Common myeloid progenitor, CD34-positive (primary cell): Measurements from ENCODE around the gene VARS1.

Source experiments
- CTCF ChIA-PET: fragments of 350-600 bp; sonication (Branson Sonifier 250); formaldehyde crosslinking; loops from one replicate; lab custom pipeline; 2021; ENCODE audit warnings: antibody characterized with exemption; lab: Charles Lee
- POLR2A ChIA-PET: fragments of 350-600 bp; sonication (Branson Sonifier 250); formaldehyde crosslinking; loops from one replicate; lab custom pipeline; 2021; ENCODE audit warnings: antibody characterized with exemption; lab: Charles Lee
- DNase-seq, 3 donors: peaks; one replicate each; pipeline versions ENCODE4 v3.0.0 to v3.0.0-alpha.2; 2013
- H3K27ac ChIP-seq, 2 experiments: 1 replicate in 1 of 2; 2 replicates in 1 of 2; pipeline ENCODE4 v1.7.0; 2013; ENCODE audit warnings: inconsistent platforms in 2 of 2, low read length in 2 of 2, mild to moderate bottlenecking in 2 of 2, low read depth in 1 of 2, moderate library complexity in 1 of 2; ENCODE audit not compliant: severe bottlenecking in 2 of 2, insufficient read depth in 1 of 2, poor library complexity in 1 of 2
- H3K27me3 ChIP-seq, 5 experiments: replicated peaks in 2 of 5; 1 replicate in 3 of 5; 2 replicates in 2 of 5; pipeline versions ENCODE4 v1.6.1 to v1.7.0; 2013; ENCODE audit warnings: low read length in 4 of 5, mild to moderate bottlenecking in 2 of 5, moderate library complexity in 2 of 5, inconsistent platforms in 1 of 5; ENCODE audit not compliant: insufficient read depth in 5 of 5, control insufficient read depth in 4 of 5
- H3K36me3 ChIP-seq, 4 experiments: 1 replicate in 2 of 4; 2 replicates in 2 of 4; pipeline versions ENCODE4 v1.6.1 to v1.7.0; 2013; ENCODE audit warnings: low read length in 3 of 4, control low read depth in 1 of 4, mild to moderate bottlenecking in 1 of 4; ENCODE audit not compliant: control insufficient read depth in 4 of 4, insufficient read depth in 4 of 4
- H3K4me1 ChIP-seq, 4 experiments: 1 replicate in 3 of 4; 2 replicates in 1 of 4; pipeline versions ENCODE4 v1.6.1 to v1.7.1; 2013; ENCODE audit warnings: low read length in 3 of 4, mild to moderate bottlenecking in 3 of 4, control low read depth in 1 of 4, inconsistent platforms in 1 of 4, moderate library complexity in 1 of 4; ENCODE audit not compliant: control insufficient read depth in 4 of 4, insufficient read depth in 4 of 4; ENCODE audit errors: control extremely low read depth in 1 of 4
- H3K4me3 ChIP-seq, 7 experiments: 1 replicate in 4 of 7; 2 replicates in 3 of 7; pipeline versions ENCODE4 v1.5.1 to v1.7.0; 2013; ENCODE audit warnings: mild to moderate bottlenecking in 7 of 7, low read length in 6 of 7, moderate library complexity in 6 of 7, inconsistent platforms in 2 of 7, low read depth in 2 of 7, control low read depth in 1 of 7; ENCODE audit not compliant: insufficient read depth in 4 of 7, control insufficient read depth in 1 of 7; ENCODE audit errors: extremely low read depth in 1 of 7
- H3K9me3 ChIP-seq, 5 experiments: 1 replicate in 4 of 5; 2 replicates in 1 of 5; pipeline versions ENCODE4 v1.6.1 to v1.7.1; 2013; ENCODE audit warnings: low read length in 4 of 5, mild to moderate bottlenecking in 2 of 5, inconsistent platforms in 1 of 5, low read depth in 1 of 5, moderate library complexity in 1 of 5; ENCODE audit not compliant: control insufficient read depth in 4 of 5, insufficient read depth in 2 of 5; ENCODE audit errors: control extremely low read depth in 1 of 5
- WGBS: methylation state at CpG from one replicate; pipeline ENCODE4 v1.1.5; 2013; ENCODE audit not compliant: insufficient coverage; 5-methylcytosine and 5-hydroxymethylcytosine counted together

The VARS1 gene

GRCh38 chr6:31767096-31767645, 28.4 kb downstream of the VARS1 start:
- H3K9me3 ChIP-seq = no peaks in the 10 kb centered on the region
- no peak overlapping the region for H3K27ac ChIP-seq
- no peak for DNase-seq
- H3K27me3 ChIP-seq = no peaks in the 10 kb centered on the region
- WGBS = 92% methylated on average over 5 of the region's 6 CpGs
- H3K4me1 ChIP-seq = peaks cover 2 to 15% (median 10%) of the 10 kb centered on the region in 4 experiments
- ChIA-PET CTCF (interaction anchor here (1.2 to 13.2 kb wide), 2 partner anchors 15 to 35 kb away, joined by 3 to 268 read pairs; partner anchors contain the start of genes CLIC1, DDAH2, MPIG6B and MSH5), POLR2A (no interaction called here)
- no peak overlapping the region for H3K4me3 ChIP-seq
- H3K36me3 ChIP-seq = peaks cover 0 to 24% (median 18%) of the 10 kb centered on the region in 4 experiments

GRCh38 chr6:31765910-31766794, 29.4 kb downstream of the VARS1 start:
- peaks cover 2 to 12% (median 9%) of the 10 kb centered on the region in 4 experiments for H3K4me1 ChIP-seq
- ChIA-PET CTCF (interaction anchor here (1.2 to 13.2 kb wide), 4 partner anchors 14 to 54 kb away, joined by 3 to 268 read pairs (median 4); partner anchors contain the start of genes CLIC1, DDAH2, MPIG6B and MSH5), POLR2A (no interaction called here)
- 87% methylated on average over 31 of the region's 42 CpGs for WGBS
- no peaks in the 10 kb centered on the region for H3K9me3 ChIP-seq
- H3K36me3 ChIP-seq = peaks cover 6 to 34% (median 27%) of the 10 kb centered on the region in 4 experiments
- DNase-seq = no peak
- no peak overlapping the region for H3K27ac ChIP-seq
- H3K4me3 ChIP-seq = peak overlapping the region in 2 of 7 experiments; percentile 19 to 33
- H3K27me3 ChIP-seq = no peaks in the 10 kb centered on the region

GRCh38 chr6:31765559-31765909, 30.0 kb downstream of the VARS1 start:
- CTCF ChIA-PET = interaction anchor here (1.4 to 13.2 kb wide), 3 partner anchors 18 to 53 kb away, joined by 3 to 268 read pairs (median 5); partner anchors contain the start of genes CLIC1, DDAH2, MPIG6B and MSH5
- 96% methylated on average over 4 of the region's 9 CpGs for WGBS

GRCh38 chr6:31764198-31764597, 31.4 kb downstream of the VARS1 start:
- Histone ChIP-seq H3K27ac (no peak overlapping the region), H3K4me1 (peaks cover 2 to 10% (median 6%) of the 10 kb centered on the region in 4 experiments), H3K27me3 (no peaks in the 10 kb centered on the region), H3K36me3 (peaks cover 9 to 54% (median 44%) of the 10 kb centered on the region in 4 experiments), H3K9me3 (no peaks in the 10 kb centered on the region), H3K4me3 (no peak overlapping the region)
- CTCF ChIA-PET = interaction anchor here (1.0 to 13.2 kb wide), 2 partner anchors 32 to 104 kb away, joined by 3 to 268 read pairs; partner anchors contain the start of genes CLIC1, DDAH2, MPIG6B and MSH5
- POLR2A ChIA-PET = no interaction called here
- 100% methylated on average over 3 of the region's 4 CpGs for WGBS
- no peak for DNase-seq

More at GRCh38 chr6:31765559-31765909, 30.0 kb downstream of the VARS1 start:
- Histone ChIP-seq H3K4me3 (no peak overlapping the region), H3K27me3 (no peaks in the 10 kb centered on the region), H3K27ac (no peak overlapping the region), H3K36me3 (peaks cover 9 to 40% (median 30%) of the 10 kb centered on the region in 4 experiments), H3K4me1 (peaks cover 2 to 12% (median 9%) of the 10 kb centered on the region in 4 experiments), H3K9me3 (no peaks in the 10 kb centered on the region)
- DNase-seq = no peak
- POLR2A ChIA-PET = no interaction called here

GRCh38 chr6:31763619-31763940, 32.0 kb downstream of the VARS1 start:
- H3K4me3 ChIP-seq = no peak overlapping the region
- DNase-seq = no peak
- WGBS = 75% methylated on average over 1 of the region's 1 CpG
- H3K4me1 ChIP-seq = peaks cover 0 to 4% (median 2%) of the 10 kb centered on the region in 4 experiments
- ChIA-PET POLR2A (no interaction called here), CTCF (interaction anchor here (13.2 kb wide), 1 partner anchor 31 kb away, joined by 268 read pairs; the partner anchor contains the start of genes CLIC1, DDAH2, MPIG6B and MSH5)
- no peak overlapping the region for H3K27ac ChIP-seq
- H3K36me3 ChIP-seq = peaks cover 9 to 60% (median 48%) of the 10 kb centered on the region in 4 experiments
- H3K27me3 ChIP-seq = no peaks in the 10 kb centered on the region
- H3K9me3 ChIP-seq = no peaks in the 10 kb centered on the region

GRCh38 chr6:31762878-31763618, 32.5 kb downstream of the VARS1 start:
- 95% methylated on average over 7 of the region's 8 CpGs for WGBS
- no peaks in the 10 kb centered on the region for H3K4me1 ChIP-seq
- H3K9me3 ChIP-seq = no peaks in the 10 kb centered on the region
- H3K36me3 ChIP-seq = peaks cover 9 to 65% (median 52%) of the 10 kb centered on the region in 4 experiments
- CTCF ChIA-PET = interaction anchor here (13.2 kb wide), 1 partner anchor 31 kb away, joined by 268 read pairs; the partner anchor contains the start of genes CLIC1, DDAH2, MPIG6B and MSH5
- DNase-seq = no peak
- H3K4me3 ChIP-seq = no peak overlapping the region
- H3K27me3 ChIP-seq = no peaks in the 10 kb centered on the region
- POLR2A ChIA-PET = no interaction called here
- H3K27ac ChIP-seq = no peak overlapping the region
